Measurements from ENCODE around the gene PRDX5. TPM values are rescaled to one million over a fixed set of nuclear protein-coding genes. Genes with fewer than 3 reads are reported as not detected.
A peak's percentile ranks its signal among the peaks of the same experiment; 100 is the strongest.
"Not testable (repeated sequence)": the region's sequence is repeated elsewhere in the genome, so short reads cannot be mapped to it uniquely, and the experiment has no call there.

Gene PRDX5
- total RNA-seq, 1 experiment from 2014 or later: 165 TPM

GRCh38 chr11:64305691-64306562, 12.0 kb upstream of the PRDX5 start:
- H3K4me1 Mint-ChIP-seq (ENCODE audit: low read depth, unreplicated experiment): peaks cover 17% of the 10 kb centered on the region
- BruUV-seq (replicated peaks): no TSS peak
- H3K9me3 Mint-ChIP-seq (ENCODE audit: low read depth, unreplicated experiment): no peaks in the 10 kb centered on the region
- peaks cover 44% of the 10 kb centered on the region for H3K36me3 Mint-ChIP-seq (ENCODE audit: insufficient read depth, unreplicated experiment)
- H3K4me3 Mint-ChIP-seq (ENCODE audit: low read depth, unreplicated experiment): peak overlapping the region; percentile 100
- peak overlapping the region; percentile 92 for H3K27ac Mint-ChIP-seq (ENCODE audit: unreplicated experiment)
- intact Hi-C loops (cut with micrococcal nuclease; ENCODE audit: unreplicated experiment): loop anchor here (2.0 to 10.0 kb wide), 2 partner anchors 35 to 61 kb away; partner anchors contain the start of genes FKBP2 and PPP1R14B
- no peak for TF ChIP-seq CTCF (IDR thresholded peaks at IDR 0.05; ENCODE audit: unreplicated experiment)
- H3K27me3 Mint-ChIP-seq (ENCODE audit: unreplicated experiment): peaks cover 2% of the 10 kb centered on the region
- DNase-seq: peak; percentile 86
- CTCF ChIA-PET: interaction anchor here (0.6 to 3.7 kb wide), 7 partner anchors 11 to 347 kb away, joined by 3 to 25 read pairs (median 3); partner anchors contain the start of genes PRDX5 and TRMT112

- H3K4me3 Mint-ChIP-seq (ENCODE audit: low read depth, unreplicated experiment): peak overlapping the region; percentile 100
- intact Hi-C loops (cut with micrococcal nuclease; ENCODE audit: unreplicated experiment): loop anchor here (10.0 kb wide), 1 partner anchor 62 kb away; the partner anchor contains the start of genes FKBP2 and PPP1R14B
- no peaks in the 10 kb centered on the region for H3K9me3 Mint-ChIP-seq (ENCODE audit: low read depth, unreplicated experiment)
- TF ChIP-seq CTCF (IDR thresholded peaks at IDR 0.05; ENCODE audit: unreplicated experiment): no peak
- peaks cover 16% of the 10 kb centered on the region for H3K4me1 Mint-ChIP-seq (ENCODE audit: low read depth, unreplicated experiment)
- CTCF ChIA-PET: interaction anchor here (0.9 to 3.7 kb wide), 3 partner anchors 35 to 51 kb away, joined by 3 to 25 read pairs (median 3); no protein-coding TSS in a partner anchor
- H3K27me3 Mint-ChIP-seq (ENCODE audit: unreplicated experiment): no peaks in the 10 kb centered on the region
- no peak for DNase-seq
- peak overlapping the region; percentile 92 for H3K27ac Mint-ChIP-seq (ENCODE audit: unreplicated experiment)
- BruUV-seq (replicated peaks): TSS peak; percentile 42
- H3K36me3 Mint-ChIP-seq (ENCODE audit: insufficient read depth, unreplicated experiment): peaks cover 44% of the 10 kb centered on the region
Measured at GRCh38 chr11:64306563-64306875, 11.4 kb upstream of the PRDX5 start.

- intact Hi-C loops (cut with micrococcal nuclease; ENCODE audit: unreplicated experiment): loop anchor here (10.0 kb wide), 1 partner anchor 62 kb away; the partner anchor contains the start of genes FKBP2 and PPP1R14B
- Mint-ChIP-seq H3K36me3 (ENCODE audit: insufficient read depth, unreplicated experiment) (peaks cover 44% of the 10 kb centered on the region), H3K27ac (ENCODE audit: unreplicated experiment) (no peak overlapping the region)
Measured at GRCh38 chr11:64306876-64307622, 10.9 kb upstream of the PRDX5 start.

GRCh38 chr11:64307795-64308194, 10.1 kb upstream of the PRDX5 start:
- DNase-seq; CTCF ChIA-PET; H3K27ac Mint-ChIP-seq (ENCODE audit: unreplicated experiment); H3K27me3 Mint-ChIP-seq (ENCODE audit: unreplicated experiment); BruUV-seq (replicated peaks); H3K9me3 Mint-ChIP-seq (ENCODE audit: low read depth, unreplicated experiment): not testable (repeated sequence)
- Mint-ChIP-seq H3K36me3 (ENCODE audit: insufficient read depth, unreplicated experiment) (peaks cover 50% of the 10 kb centered on the region), H3K4me3 (ENCODE audit: low read depth, unreplicated experiment) (peak overlapping the region; percentile 100), H3K4me1 (ENCODE audit: low read depth, unreplicated experiment) (peaks cover 21% of the 10 kb centered on the region)
- intact Hi-C loops (cut with micrococcal nuclease; ENCODE audit: unreplicated experiment): loop anchor here (10.0 kb wide), 1 partner anchor 63 kb away; the partner anchor contains the start of genes FKBP2 and PPP1R14B

More at GRCh38 chr11:64306876-64307622, 10.9 kb upstream of the PRDX5 start:
- CTCF ChIA-PET: interaction anchor here (0.9 to 3.7 kb wide), 3 partner anchors 35 to 50 kb away, joined by 3 to 25 read pairs (median 3); no protein-coding TSS in a partner anchor
- Mint-ChIP-seq H3K27me3 (ENCODE audit: unreplicated experiment) (no peaks in the 10 kb centered on the region), H3K9me3 (ENCODE audit: low read depth, unreplicated experiment) (no peaks in the 10 kb centered on the region), H3K4me1 (ENCODE audit: low read depth, unreplicated experiment) (peaks cover 16% of the 10 kb centered on the region), H3K4me3 (ENCODE audit: low read depth, unreplicated experiment) (peak overlapping the region; percentile 100)
- DNase-seq: peak; percentile 34
- no TSS peak for BruUV-seq (replicated peaks)
- no peak for TF ChIP-seq CTCF (IDR thresholded peaks at IDR 0.05; ENCODE audit: unreplicated experiment)

All from Calu3 (cell line).